Stimulated activated CD4-positive, alpha-beta T cell treated with anti-CD3 and anti-CD28 coated beads, Interleukin-15, amount 100 ng/mL, for 24 hours (primary cell): ENCODE data around the gene SURF4.

Source experiments
- DNase-seq: peaks from one replicate; pipeline ENCODE4 v3.0.0-alpha.2; 2020

The SURF4 gene

DNA sequence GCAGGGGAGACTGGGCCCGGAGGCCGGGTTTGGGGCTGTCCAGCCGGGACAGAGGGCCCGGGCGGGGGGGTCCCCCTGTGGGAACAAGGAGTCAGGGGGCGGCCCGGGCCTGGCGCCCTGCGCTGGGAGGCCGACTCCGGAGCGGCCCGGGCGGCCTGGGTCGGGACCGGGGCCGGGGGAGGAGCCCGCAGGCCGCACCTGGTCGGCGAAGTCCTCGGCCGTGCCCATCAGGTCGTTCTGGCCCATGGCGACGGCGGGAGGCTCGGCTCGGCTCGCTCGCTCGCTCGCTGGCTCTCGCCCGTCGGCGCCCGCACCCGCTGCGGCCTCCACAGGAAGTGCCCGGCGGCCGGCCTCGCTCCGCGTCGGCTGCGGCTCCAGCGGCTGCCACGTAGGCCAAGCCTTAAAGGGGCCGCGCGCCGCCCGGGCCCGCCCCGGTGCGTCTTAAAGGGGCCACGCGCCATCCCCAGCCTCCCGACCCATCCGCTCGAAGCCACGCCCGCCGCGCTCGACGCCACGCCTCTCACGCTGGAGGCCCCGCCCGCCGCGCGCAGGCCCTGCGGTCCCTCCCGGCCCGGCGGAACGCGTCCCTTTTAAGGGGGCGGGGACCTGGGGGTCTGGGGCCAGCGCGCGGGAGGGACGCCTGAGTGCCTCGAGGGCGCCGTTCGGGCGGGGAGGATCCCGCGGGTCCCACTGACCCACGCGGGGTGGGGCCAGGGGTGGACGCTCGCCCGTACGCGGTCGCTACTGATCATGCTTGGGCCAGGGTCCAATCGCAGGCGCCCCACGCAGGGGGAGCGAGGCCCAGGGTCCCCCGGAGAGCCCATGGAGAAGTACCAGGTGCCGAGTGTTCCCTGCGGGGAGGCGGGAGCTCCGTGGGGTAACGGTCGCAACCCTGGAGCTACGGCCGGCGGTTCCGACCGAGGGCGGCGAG lies at the start of gene SURF4, which contains the start of gene STKLD1:
Gene SURF4, minus strand, starts transcription at position 337 of the 931 bp plus-strand sequence. Its CDS starts 91 bp downstream, at position 246.
Gene STKLD1, plus strand, starts transcription at position 643 of the 931 bp plus-strand sequence. Its CDS starts 108 bp downstream, at position 751.
- DNase-seq, result peak; percentile 96

DNA sequence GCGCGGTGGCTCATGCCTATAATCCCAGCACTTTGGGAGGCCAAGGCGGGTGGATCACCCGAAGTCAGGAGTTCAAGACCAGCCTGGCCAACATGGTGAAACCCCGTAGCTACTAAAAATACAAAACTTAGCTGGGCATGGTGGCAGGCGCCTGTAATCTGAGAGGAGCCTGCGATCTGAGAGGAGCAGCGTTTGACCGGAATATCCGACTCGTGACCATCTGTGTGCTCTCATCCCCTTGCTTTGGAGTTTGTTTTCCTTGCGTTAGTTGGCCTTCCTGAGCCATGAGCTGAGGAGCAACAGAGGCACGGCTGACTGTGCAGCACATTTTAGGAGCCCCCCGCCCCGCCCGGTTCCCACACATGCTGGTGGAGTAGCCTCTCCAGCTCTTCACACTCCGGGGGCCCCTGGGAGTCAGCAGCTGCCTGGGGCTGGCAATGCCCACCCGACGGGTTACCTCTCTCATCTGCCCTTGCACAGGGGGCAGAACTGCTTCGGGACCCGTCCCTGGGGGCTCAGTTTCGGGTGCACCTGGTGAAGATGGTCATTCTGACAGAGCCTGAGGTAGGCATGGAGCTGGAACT lies 49.3 kb upstream of the SURF4 start:
- DNase-seq, result no peak

DNA sequence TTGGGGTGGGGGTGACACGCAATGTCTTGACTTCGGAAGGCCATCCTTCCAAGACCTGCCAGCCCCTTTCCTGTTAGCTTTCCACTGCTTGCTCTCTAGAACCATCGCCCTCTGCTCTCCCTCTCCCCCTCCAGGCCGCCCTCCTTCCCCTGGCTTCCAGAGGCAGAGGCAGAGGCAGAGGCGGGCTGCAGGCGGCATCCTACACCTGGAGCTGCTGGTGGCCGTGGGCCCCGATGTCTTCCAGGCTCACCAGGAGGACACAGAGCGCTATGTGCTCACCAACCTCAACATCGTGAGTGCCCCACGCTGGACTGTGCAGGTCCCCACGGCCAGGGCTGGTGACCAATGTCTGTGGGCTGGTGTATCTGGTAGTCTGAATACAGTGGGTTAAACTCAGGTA lies 48.3 kb upstream of the SURF4 start:
- no peak for DNase-seq

- no peak for DNase-seq
Measured at GRCh38 chr9:133423216-133423615, 47.4 kb upstream of the SURF4 start.

GRCh38 chr9:133421615-133422542 lies 46.0 kb upstream of the SURF4 start, which contains the start of gene ADAMTS13:
Gene ADAMTS13 (plus strand): TSS chr9:133422367. CDS start chr9:133422444, 77 bp downstream.
- DNase-seq, result peak; percentile 51

DNA sequence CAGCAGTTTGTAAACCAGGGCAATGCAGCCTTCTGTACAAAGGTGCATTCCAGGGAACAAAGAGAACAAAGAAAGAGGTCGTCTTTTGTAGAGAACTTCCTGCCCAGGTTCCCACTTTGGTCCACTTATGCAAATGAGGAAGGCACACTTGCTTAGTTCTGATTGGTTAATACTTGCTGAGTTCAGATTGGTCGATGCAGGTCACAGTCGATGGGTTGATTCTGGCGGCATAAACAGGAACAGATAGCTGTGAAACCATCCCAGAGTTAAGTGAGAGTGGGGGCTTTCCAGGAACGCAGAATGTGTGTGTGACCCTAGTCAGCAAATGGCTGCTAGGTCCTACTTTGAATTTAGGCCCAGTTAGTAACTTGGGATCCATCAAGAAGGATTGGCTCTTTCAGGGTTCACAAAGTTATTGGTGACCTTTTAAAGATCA lies 44.5 kb upstream of the SURF4 start:
- DNase-seq, result no peak

- no peak for DNase-seq
Measured at GRCh38 chr9:133419005-133419404, 43.1 kb upstream of the SURF4 start.

DNA sequence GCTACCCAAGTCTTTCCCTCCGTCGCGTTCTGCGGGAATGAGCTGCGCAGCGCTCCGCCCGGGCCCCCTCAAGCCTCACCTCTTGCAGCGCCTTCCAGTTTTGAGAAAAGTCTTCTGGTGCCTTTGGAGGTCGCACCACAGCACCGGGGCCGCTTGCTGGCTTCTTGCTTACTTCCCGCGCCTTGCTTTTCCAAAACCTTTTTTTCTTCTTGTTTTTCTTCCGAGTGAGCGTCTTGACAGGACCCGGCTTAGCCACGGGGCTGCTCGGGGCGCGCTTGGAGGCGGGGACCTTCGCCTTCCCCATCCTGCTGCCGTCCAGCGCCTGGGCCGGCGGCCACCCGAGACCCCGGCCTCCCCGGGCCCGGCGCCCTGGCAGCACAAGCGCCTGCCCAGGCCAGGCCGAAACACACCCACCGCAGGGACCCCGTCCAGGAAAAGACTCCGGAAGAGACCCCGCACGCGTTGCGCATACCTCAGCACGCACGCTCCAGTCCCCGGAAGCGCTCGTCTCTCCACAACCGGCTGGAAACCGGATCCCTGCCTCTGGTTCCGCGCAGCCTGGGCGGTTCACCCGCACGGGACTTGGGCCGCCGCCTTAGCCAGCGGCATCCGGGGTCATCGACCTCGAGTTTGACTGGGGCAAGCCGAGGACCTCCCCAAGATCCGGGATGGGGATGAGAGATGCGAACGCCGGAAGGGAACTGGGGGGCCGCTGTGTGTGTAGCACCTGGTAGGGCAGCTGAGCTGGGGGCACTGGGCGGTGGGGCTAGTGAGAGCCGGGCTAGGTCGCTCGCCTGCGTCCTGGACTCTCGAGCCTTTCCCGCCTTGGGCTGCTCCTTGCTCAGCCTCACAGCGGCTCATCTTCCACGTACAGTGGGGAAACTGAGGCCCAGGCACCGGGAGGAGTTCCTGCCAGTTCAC lies 41.9 kb upstream of the SURF4 start, which contains the start of gene REXO4:
Gene REXO4, minus strand, starts transcription at position 470 of the 921 bp plus-strand sequence. Its CDS starts 166 bp downstream, at position 304.
- DNase-seq, result peak; percentile 93

- no peak for DNase-seq
Measured at GRCh38 chr9:133415170-133415569, 39.3 kb upstream of the SURF4 start.

- no peak for DNase-seq
Measured at GRCh38 chr9:133408042-133408441, 32.2 kb upstream of the SURF4 start.

- peak; percentile 88 for DNase-seq
Measured at GRCh38 chr9:133406480-133407307, 30.8 kb upstream of the SURF4 start.

DNA sequence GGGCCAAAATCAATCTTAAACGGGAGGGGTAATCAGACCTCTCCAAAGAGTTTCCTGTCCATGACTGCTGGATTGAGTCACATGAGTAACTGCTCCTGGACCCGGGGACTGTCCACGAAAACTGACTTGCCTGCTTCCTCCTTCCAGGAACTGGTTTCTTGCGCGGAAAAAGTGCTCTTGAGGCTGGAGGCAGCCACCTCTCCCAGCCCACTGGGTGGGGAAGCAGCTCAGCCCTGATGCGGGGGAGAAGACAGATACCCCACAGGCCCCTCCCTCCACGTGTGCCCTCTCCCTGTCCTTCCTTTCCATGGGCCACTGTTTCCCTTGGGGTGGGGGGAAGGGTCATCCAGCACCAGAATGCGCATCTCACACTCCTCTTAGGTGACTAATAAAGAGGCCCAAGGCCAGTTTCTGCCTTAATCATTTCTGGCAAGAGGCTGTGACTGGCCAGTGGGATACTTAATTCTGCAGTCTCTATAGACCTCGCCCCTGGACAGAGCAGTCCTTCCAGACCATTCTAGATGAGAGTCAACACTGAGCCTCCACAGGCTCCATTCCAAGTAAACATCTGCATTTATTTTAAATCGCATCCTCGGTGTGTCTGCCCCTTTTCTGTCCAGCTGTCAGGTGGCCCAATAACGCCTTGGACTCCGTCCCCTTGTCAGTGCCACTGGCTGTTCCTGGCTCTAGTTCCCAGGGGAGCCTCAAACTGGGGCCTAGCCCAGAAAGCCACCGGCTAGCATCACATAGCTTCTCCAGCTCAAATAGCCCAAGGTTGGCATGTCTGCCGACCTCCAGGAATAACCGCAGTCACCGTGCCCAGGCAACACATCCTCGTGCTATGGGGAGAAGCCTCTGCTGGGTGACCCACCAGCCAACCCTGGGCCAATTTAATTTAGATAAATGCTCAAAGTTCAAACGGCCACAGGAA lies 29.9 kb upstream of the SURF4 start:
- DNase-seq, result no peak

DNA sequence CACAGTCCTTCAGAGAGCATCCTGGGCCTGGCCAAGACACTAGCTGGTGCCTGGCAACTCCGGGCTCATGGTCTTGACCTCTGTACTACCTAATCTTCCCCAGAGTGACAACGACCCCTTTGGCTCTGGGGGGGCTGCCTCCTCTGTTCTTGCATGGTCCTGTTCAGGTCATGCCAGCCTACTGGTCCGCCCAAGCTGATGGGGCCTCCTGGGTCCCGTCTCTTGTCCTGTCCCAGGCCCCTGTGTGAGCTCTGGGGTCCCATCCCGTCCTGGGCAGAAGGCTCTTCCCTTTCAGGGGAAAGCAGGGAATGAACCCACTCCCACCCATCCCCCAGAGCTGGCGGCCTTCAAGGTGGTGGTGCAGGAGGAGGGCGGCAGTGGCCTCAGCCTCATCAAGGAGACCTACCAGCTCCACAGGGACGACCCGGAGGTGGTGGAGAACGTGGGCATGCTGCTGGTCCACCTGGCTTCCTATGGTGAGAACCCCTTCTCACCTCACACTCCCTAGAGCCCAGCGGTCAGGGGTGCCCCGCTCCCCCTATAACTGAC lies 28.7 kb upstream of the SURF4 start:
- DNase-seq, result no peak

DNA sequence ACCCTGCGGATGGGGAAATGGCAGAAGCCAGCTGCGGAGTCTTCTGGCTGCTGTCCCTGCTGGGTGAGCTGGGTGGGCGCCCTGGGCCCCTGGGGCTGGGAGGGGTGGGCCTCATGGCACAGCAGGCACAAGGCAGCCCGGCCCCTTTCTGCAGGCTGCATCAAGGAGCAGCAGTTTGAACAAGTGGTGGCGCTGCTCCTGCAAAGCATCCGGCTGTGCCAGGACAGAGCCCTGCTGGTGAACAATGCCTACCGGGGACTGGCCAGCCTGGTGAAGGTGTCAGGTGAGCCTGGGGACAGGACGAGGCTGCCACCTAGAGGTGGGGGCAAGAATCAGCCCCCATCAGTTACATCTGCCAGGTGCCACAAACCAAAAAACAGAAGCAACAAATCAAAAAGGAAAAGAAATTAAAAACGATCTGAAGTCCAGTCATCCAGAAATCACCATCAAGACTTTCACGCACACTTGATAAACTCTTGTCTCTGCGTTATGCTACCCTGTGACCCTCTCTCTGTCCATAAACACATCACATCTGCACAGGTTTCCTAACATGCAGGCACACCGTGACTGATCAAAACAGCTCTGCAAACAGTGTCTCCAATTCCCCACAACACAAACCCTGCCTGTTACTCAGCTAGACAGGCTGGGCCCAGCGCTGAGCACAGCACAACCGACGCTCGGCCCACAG lies 28.1 kb upstream of the SURF4 start:
- peak; percentile 68 for DNase-seq

DNA sequence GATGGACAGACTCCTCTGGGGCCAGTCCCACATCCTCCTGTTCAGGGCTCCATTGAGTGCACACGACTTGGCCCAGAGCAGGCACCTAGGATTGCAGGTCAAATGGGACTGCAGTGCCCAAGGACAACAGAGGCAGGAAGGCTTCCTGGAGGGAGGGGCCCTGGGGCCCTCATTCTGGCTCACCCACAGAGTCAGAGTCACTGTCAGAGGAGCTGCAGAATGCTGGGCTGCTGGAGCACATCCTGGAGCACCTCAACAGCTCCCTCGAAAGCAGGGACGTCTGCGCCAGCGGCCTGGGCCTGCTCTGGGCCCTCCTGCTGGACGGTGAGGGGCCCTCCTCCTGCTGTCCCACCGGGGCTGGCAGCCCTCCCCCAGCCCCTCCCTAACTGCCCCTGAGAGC lies 26.8 kb upstream of the SURF4 start:
- no peak for DNase-seq

DNA sequence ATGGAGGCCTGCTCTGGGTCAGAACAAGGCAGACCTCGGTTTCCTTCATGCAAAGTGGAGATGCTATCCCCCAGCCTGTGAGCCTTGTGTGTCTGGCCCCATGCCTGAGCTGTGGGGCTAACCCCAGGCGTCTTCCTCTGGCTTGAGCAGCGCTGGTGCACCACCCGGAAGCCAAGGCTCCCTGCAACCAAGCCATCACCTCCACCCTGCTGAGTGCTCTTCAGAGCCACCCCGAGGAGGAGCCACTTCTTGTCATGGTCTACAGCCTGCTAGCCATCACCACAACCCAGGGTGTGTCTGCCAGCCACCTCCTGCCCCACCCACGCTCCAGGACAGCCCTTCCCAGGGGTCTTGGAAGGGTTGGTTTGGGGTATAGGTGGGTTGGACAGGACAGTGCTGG lies 25.7 kb upstream of the SURF4 start:
- no peak for DNase-seq

DNA sequence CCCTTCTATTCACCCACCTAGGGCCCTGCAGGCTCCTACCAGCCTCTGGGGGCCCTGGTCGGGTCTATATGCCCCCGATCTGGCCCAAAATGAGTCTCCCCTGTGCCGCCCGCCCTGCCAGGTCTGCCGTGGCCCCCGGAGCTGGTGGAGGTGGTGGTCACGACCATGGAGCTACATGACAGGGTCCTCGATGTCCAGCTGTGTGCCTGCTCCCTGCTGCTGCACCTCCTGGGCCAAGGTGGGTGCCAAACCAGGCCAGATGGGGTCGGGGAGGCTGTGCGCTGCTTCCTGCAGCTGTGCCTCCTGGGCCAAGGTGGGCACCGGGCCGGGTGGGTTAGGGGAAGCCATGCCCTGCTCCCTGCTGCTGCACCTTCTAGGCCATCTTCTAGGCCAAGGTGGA lies 24.4 kb upstream of the SURF4 start:
- DNase-seq, result no peak

DNA sequence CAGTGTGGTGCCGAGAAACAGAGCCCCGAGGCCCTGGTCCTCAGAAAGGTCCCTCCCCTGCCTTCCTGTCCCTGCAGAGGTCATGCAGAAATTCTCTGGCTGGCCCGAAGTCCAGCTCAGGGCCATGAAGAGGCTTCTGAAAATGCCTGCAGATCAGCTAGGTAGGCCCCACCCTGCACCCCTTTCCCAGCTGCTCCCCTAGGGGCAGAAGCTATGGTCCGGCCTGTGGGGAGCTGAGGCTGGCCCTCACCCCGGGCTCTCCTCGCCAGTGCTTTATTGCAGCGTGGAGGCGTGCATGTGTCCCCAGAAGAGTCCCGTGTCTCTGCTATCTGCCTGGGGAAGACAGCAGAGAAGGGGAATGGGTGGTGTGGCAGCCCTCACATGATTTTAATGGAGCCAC lies 22.0 kb upstream of the SURF4 start:
- DNase-seq, result no peak

GRCh38 chr9:133397370-133397769 lies 21.5 kb upstream of the SURF4 start:
- DNase-seq, result no peak
